Measurements from ENCODE around the gene ABITRAM.
"Not testable (repeated sequence)": the region's sequence is repeated elsewhere in the genome, so short reads cannot be mapped to it uniquely, and the experiment has no call there.

Gene ABITRAM, protein sequence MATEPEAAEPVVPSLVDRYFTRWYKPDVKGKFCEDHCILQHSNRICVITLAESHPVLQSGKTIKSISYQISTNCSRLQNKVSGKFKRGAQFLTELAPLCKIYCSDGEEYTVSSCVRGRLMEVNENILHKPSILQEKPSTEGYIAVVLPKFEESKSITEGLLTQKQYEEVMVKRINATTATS

DNA sequence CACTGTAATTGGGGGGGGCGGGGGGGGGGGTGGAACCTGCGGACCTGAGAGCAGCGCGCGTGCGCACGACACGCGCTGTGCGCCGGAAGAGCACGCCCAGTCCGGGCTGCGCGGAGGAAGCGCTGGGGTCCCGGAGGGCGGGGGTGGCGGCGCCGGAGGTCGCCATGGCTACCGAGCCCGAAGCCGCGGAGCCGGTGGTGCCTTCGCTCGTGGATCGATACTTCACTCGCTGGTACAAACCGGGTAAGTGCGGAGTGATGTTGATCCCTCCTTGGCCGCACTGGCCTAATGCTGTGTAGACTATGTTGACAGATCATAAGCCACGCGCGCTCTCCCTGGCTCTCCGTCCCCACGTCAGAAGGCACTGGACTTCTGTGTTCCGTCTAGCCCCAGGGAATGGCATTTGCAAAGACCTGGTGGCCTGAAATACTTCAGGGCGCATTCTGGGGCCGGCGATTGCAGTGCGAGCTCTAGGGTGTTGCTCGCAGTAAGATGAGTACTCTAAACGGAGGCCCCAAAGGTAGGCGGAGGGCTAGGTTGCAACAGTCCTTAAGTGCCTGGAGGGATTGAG, at the start of gene ABITRAM:
Gene ABITRAM (plus strand): TSS at position 78 of the 571 bp plus-strand sequence. CDS start 87 bp downstream, at position 165.
- DNase-seq (ENCODE audit: low read depth) = peak; percentile 41

DNA sequence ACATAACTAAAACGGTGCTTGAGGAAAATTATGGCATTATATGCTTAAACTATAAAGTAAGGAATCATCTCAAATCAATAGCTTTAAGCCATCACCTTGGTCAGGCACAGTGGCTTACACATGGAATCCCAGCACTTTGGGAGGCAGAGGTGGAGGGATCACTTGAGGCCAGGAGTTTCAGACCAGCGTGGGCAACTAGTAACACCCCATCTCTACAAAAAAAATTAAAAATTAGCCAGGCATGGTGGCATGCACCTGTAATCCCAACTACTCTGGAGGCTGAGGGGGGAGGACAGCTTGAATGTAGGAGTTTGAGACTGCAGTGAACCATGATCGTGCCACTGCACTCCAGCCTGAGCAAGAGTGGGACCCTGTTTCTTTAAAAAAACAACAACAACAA, 49.5 kb upstream of the ABITRAM start:
- DNase-seq (ENCODE audit: low read depth) = no peak

DNA sequence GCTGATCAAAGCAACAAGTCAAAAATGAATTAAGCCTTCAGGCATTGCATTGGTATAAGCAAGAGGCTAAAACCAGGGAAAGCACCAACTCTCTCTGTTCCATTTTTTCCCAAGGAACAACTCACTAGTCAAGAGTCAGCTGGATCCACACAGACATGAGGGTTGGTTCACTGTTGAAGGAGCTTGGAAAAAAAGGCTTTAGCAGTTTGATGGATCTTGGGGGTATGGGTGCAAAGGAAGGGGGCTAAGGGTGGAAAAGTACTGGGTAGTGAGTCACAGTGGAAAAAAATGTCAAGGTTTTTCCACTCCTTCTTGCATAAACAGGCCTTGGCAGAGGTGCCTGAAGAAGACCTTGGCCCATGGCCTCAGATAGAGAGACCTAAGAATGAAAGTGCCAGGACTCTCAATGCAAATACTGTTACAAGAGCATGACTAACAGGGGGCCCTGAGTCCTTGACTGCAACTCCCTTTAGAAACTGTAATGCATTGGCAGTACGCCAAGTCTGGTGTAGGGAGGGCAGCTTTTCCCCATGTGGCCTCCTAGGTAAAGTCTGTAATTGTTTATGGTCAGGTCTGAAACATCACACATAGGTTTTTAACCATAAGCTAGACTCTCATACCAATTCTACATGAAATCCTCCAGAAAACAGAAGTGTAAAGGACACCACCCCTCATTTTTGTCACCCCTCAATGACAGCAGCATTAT, 48.4 kb upstream of the ABITRAM start:
- peak; percentile 63 for DNase-seq (ENCODE audit: low read depth)

DNA sequence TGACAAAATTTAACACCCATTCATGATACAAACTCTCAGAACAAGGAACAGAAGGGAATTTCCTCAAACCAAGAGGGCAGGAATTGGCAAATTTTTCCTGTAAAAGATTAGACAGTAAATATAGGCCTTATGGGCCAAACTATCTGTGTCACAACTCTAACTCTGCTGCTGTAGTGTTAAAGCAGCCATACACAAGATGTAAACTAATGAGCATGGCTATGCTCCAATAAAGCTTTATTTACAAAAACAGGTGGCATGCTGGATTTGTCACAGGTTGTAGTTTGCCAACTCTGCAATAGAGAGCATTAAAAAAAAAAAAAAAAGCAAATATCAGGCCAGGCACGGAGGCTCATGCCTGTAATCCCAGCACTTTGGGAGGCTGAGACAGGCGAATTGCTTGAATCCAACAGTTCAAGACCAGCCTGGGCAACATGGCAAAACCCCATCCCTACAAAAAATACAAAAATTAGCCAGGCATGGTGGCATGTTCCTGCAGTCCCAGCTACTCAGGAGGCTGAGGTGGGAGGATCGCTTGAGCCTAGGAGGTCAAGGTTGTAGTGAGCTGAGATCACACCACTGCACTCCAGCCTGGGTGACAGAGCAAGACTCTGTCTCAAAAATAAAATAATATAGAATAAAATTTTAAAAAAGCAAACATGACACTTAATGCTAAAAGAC, 47.5 kb upstream of the ABITRAM start:
- not testable (repeated sequence) for DNase-seq (ENCODE audit: low read depth)

DNA sequence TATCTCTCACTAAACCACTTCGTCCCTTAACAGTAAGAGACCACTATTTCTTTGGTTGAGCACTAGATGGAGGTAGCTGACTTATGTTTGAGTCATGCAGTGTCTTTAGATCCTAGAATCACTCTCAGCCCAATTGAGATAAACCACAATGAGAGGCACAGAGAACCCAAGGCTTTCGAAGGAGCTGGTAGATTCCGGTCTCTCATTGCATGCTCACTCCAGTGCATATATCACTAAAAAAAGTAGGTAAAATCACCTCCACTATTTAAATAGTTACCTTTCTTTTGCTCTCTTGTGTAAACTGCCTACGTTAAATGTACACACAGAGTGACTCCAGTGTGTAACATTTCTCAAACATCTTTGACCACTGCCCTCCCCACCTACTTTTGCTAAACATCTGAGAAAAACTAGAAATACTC, 44.5 kb upstream of the ABITRAM start:
- peak; percentile 23 for DNase-seq (ENCODE audit: low read depth)

DNA sequence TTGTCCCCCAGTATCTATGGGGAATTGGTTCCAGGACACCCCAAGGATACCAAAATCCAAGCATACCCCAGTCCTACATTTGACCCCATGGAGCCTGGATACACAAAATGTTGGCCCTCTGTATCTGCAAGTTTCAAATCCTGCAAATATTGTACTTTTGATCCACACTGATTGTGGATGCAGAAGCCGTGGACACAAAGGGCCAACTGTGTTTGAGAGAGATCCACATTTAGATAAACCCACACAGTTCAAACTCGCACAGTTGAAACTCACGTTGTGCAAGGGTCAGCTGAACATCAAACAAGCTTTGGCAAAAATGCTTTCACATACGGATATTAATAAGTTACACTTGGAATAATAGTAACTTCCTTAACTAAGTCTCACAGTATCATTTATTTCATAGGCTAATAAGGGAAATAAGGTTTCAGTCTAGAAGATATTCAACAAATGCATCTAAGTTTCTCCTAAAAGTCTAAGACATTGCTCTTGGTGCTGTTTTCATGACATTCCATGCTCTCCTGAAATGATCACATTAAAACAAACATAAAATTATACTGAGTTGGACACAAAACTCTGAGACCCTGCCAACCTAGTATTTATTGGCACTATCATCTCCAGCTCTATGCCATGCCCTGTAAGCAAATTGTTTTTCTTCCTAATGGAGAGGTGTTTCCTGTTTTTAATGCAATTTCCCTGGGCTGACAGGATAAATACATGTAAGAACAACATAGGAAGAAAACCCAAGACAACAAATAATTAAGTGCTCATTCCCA, 39.8 kb upstream of the ABITRAM start:
- DNase-seq (ENCODE audit: low read depth) = no peak

DNA sequence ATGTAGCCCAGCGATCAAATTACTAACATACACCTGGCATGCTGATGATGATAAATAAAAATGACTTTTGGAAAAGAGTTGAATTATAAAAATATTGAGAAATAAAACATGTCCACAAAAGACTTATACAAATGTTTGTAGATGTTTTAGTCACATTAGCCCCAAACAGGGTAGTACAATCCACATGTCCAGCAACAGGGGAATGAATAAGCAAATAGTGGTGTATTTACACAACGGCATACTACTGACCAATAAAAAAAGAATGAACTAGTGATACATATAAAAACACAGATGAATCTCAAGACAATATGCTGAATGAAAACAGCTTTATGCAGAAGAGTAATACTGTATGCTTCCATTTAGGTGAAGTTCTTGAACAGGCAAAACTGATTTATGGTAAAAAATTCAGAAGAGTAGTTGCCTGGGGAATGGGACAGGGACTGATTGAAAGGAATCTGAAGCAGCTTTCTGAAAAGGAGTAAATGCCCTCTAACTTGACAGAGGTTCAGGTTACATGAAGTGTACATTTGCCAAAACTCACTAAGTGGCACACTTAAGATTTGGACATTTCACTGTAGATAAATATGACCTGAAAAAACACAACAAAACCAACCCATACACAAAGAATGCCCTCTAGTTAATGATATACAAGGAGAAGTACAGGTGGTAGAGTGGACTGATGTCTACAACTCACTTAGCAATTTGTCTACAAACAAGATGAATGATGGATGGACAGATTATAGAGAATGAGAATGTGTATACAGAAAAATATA, 36.7 kb upstream of the ABITRAM start:
- DNase-seq (ENCODE audit: low read depth) = no peak

DNA sequence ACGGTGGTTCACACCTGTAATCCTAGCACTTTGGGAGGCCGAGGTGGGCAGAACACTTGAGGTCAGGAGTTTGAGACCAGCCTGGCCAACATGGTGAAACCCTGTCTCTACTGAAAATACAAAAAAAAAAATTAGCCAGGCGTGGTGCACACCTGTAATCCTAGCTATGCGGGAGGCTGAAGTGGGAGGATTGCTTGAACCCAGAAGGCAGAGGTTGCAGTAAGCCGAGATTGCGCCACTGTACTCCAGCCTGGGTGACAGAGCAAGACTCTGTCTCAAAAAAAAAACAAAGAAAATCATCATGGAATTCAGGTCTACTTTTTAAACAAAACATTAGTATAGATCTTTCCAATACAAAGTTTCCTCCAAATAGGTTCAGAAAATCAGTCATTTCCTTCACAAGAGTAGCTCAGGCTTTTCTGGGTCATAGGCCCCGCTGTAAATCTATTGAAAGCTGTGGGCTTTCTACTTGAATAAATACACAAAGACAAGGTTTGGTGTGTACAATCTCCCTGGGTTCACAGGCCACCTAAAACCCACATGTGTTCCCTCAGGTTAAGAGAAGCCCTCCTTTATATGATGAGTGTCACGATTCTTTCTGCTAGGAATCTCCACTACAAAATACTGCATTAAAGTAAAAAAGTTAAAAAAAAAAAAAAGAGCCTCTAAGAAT, 35.0 kb upstream of the ABITRAM start:
- DNase-seq (ENCODE audit: low read depth) = not testable (repeated sequence)

DNA sequence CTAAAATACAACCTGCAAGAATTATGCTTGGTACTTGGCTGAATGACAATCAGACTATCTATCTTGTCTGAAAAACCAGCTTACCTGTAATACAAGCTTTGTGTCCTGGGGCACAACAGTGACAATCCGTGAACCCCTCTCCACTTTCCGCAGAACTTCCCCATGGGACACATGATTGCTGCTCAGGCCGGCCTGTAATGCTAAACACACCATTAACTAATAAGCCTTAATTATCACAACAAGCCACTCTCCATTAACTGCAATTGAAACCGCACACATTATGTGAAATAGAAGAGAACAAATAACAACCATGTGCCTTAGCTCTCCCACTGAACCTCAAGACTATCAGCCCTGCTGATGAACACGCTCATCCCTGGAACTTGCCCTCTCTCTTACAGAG, 34.0 kb upstream of the ABITRAM start:
- DNase-seq (ENCODE audit: low read depth) = no peak

DNA sequence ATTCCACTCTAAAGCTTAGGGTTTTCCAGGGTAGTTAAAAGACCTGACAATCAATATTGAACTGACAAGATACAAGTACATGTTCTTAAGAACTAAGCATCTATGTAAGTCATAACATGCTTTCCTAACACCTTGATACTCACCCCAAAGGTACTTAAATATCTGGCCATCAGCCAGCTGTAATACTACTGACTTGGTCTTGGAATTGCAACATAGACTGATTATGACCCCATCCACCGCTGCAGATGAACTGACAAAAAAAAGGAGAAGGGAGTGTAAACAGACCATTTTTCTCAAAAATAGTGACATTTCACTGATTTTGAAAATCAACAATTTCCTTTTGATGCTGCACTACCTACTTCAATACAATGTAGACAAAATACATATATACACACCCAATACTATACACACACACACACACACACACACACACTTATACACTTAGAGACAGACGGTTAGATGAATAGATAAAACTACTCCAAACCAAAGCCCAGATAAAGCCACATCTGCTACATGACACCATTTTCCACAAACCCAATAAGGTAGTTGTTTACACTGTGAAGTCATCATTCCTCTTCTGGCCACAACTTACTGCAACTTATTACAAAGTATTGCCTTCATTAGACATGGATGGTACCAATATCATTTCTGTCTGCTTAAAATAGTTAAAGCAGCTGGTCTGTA, 30.6 kb upstream of the ABITRAM start:
- DNase-seq (ENCODE audit: low read depth) = peak; percentile 9

DNA sequence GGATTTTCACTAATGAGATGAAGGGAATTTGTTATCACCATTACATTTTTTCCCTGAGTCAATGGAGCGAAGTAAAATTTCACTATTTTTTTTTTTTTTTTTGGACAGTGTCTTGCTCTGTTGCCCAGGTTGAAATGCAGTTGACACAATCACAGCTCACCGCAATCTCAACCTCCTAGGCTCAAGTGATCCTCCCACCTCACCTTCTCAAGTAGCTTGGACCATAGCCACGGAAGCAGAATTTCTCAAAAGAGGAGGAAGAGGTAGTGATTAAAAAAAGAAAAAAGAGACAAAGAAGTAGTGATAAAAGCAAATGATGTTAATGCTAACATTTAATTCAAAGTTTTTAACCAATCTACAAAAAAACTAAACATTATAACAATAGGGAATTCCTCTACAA, 30.0 kb upstream of the ABITRAM start:
- DNase-seq (ENCODE audit: low read depth) = no peak

DNA sequence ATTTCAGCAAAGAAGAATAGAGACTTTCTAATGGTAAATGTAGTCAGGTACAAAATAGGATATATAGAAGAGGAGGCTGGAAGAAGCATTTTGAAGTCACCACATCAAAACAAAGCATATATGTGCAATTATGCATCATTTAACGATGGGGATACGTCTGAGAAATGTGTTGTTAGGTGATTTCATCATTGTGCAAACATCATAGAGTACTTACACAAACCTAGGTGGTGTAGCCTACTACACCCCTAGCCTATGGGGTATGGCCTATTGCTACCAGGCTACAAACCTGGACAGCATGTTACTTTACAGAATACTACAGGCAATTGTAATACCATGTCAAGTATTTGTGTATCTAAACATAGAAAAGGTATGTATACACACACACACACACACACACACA, 28.7 kb upstream of the ABITRAM start:
- no peak for DNase-seq (ENCODE audit: low read depth)

DNA sequence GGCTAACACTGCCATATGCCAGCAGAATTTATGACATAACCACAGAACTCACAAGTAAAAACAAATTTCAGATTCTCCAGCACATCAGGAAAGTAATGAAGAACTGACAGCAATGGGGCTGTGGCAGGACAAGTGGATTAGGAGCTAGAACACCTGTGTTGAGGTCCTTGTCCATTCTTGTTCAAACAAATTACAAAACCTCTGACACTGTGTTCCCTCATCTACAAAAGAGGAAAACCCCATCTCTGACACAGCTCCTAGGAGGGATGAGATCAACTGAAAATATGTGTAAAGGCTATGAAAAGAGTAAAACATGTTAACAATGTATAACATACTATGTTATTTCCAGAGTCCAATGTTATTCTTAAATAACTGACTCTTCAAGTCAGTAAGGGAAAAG, 23.8 kb upstream of the ABITRAM start:
- no peak for DNase-seq (ENCODE audit: low read depth)

DNA sequence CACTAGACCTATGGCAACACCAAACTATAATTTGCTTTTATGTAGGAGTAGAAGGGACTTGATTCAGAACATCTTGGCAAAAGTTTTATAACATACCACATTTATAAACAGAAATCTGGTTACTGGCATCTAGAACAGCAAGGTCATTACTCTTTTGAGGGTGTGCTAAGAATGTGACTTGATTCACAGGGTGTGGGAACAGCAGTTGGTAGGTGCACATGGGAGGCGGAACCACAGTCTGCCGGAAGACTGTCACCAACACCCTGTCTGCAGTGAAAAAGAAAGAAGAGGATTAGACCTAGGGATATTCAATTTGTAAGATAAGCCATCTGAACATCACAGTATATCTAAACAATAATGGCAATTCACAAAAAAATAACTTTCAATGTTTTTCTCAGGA, 23.3 kb upstream of the ABITRAM start:
- no peak for DNase-seq (ENCODE audit: low read depth)

DNA sequence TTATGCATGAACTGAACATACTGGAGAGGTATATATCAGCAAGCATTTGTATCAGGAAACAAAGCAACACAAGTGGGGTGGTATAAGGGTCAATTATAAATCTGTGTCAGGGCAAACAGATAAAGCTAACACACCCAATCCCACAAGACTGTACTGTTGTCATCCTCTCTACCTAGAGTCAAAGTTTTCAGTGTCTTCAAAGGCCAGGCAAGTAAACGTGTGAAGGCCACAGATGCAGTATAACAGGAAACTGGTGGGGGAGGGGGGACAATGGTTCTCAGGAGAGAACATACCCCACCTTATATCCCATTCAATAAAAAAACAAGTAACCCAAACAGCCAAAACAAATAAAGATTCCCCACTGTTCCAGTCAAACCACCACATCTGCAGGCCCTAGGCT, 22.4 kb upstream of the ABITRAM start:
- DNase-seq (ENCODE audit: low read depth) = no peak

DNA sequence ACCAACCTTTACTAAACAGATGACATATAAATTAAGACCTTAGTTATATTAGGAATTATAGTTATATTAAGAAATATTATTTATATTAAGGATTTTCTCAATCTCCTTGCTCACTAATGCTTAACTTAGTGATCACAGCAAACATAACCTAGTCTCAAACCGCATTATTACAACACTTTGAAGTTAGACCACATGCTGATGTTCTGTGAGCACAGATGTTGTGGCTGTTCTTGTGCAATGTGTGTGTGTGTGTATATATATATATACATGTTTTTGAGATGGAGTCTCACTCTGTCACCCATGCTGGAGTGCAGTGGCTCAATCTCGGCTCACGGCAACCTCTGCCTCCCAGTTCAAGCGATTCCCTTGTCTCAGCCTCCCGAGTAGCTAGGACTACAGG, 20.8 kb upstream of the ABITRAM start:
- DNase-seq (ENCODE audit: low read depth) = no peak

DNA sequence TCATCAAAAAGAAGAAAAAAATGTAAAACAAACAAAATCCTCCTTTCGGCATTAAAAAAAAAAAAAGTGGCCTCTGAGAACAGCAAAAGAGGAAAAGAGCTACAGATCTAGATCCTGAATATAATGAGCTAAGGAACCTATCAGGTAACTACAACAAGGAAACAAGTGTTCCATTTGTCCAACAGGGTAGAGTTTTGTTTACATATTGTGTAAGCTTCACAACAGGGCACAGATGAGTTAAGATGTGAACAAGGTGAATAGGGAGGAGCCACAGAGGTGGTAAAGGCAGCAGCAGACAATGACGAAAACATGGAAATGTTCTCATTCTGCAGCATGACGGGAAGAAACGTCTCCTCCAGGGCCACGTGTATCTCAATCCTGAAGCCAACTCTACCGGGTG, 14.7 kb upstream of the ABITRAM start:
- no peak for DNase-seq (ENCODE audit: low read depth)

DNA sequence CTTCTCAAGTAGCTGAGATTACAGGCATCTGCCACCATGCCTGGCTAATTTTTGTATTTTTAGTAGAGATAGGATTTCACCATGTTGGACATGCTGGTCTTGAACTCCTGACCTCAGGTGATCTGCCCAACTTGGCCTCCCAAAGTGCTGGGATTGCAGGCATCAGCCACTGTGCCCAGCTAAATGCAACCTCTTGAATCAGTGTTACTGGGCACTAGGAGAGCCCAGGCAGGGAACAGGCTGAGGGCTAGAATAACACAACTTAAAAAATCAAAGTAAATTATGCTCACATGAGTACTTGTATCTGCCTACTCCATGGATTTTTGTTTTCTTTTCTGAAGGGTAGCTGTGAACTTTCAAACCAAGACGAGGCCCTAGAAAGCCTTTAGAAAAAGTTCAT, 13.8 kb upstream of the ABITRAM start:
- DNase-seq (ENCODE audit: low read depth) = not testable (repeated sequence)

DNA sequence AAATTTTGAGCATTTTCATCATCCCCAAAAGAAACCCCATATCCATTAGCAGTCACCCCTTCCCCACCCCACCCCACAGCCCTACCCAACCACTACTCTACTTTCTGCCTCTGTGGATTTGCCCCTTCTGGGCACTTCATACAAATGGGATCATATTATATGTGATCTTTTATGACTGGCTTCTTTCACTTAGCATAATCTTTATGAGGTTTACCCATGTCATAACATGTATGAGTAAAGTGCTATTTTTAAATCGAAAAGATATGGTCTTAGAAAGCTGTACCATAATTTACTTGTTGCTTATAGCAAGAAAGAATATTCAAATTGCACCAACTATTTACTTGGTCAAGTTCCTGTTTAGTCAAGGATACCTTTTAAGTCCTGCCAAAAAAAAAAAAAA, 13.0 kb upstream of the ABITRAM start:
- DNase-seq (ENCODE audit: low read depth) = no peak

DNA sequence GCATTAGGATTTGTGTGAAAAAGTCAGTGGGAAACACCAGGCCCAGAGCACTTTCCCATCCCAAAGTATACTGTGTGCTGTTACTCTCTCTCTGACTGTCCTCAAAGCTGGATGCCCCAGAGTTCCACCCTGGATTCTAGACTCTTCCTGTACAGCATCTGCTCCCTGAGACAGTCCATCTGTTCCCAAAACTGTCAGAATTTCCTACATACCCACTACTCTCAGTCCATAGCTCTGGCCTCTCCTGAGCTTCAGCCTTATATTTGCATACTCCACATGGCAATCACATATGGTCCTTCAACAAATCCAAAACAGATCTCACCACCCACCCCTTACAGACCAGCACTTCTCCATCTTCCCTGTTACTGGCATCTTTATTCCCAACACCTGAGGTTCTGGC, 9.7 kb upstream of the ABITRAM start:
- no peak for DNase-seq (ENCODE audit: low read depth)
